GM12878 (cell line): ENCODE measurements around the gene PADI4.

Source experiments
- CTCF ChIP-seq, 3 experiments: IDR thresholded peaks in 2 of 3; conservative IDR thresholded peaks in 1 of 3; 2 replicates each; pipeline ENCODE4 v1.5.1; 2011; ENCODE audit warnings: low read depth in 3 of 3, low read length in 3 of 3, mild to moderate bottlenecking in 3 of 3, control low read depth in 2 of 3, moderate library complexity in 2 of 3, inconsistent platforms in 1 of 3, mixed read lengths in 1 of 3; ENCODE audit not compliant: control insufficient read depth in 2 of 3, insufficient read depth in 1 of 3; ENCODE audit errors: extremely low read depth in 1 of 3
- MYC ChIP-seq: IDR thresholded peaks from 2 replicates; pipeline ENCODE4 v1.6.1; 2011; ENCODE audit warnings: mild to moderate bottlenecking, low read length, moderate library complexity, inconsistent platforms; ENCODE audit not compliant: insufficient read depth, insufficient replicate concordance, insufficient read length, severe bottlenecking
- POLR2A ChIP-seq: IDR thresholded peaks from 2 replicates; pipeline ENCODE4 v1.6.1; 2011; ENCODE audit warnings: low read depth, mild to moderate bottlenecking, low read length
- POLR2AphosphoS5 ChIP-seq: IDR thresholded peaks from 2 replicates; pipeline ENCODE4 v1.6.1; 2011; ENCODE audit warnings: mild to moderate bottlenecking, low read length, inconsistent platforms
- SREBF2 ChIP-seq: IDR thresholded peaks from 2 replicates; pipeline ENCODE4 v1.6.1; 2012; ENCODE audit warnings: mild to moderate bottlenecking, low read length
- USF2 ChIP-seq: IDR thresholded peaks from 2 replicates; pipeline ENCODE4 v1.6.1; 2011; ENCODE audit warnings: low read depth, low read length, improper control_type of control experiment, borderline replicate concordance

- TF ChIP-seq MYC: no peak
- TF ChIP-seq SREBF2: no peak
- TF ChIP-seq POLR2A: no peak
- TF ChIP-seq CTCF (IDR thresholded peaks at IDR 0.05 in 2 of 3, conservative IDR thresholded peaks at IDR 0.05 in 1 of 3; ENCODE audit: control insufficient read depth in 2 of 3, extremely low read depth in 1 of 3, insufficient read depth in 1 of 3, low read depth in 3 of 3, low read length in 3 of 3): no peak
- TF ChIP-seq USF2: no peak
- TF ChIP-seq POLR2AphosphoS5: no peak
Measured at GRCh38 chr1:17308593-17308992, 596 bp downstream of the PADI4 start.
